ENCODE measurements around the gene EFS. TPM values are rescaled to one million over a fixed set of nuclear protein-coding genes. Genes with fewer than 3 reads are reported as not detected.

Gene EFS
- total RNA-seq, 1 experiment from 2014 or later: not detected

GRCh38 chr14:23358553-23359166, 6.3 kb downstream of the EFS start:
- no TSS peak for BruUV-seq (replicated peaks)

GRCh38 chr14:23358042-23358441, 6.9 kb downstream of the EFS start:
- Mint-ChIP-seq H3K9me3 (ENCODE audit: unreplicated experiment) (no peaks in the 10 kb centered on the region), H3K27ac (ENCODE audit: low read depth, unreplicated experiment) (no peak overlapping the region), H3K36me3 (ENCODE audit: insufficient read depth, unreplicated experiment) (no peaks in the 10 kb centered on the region), H3K27me3 (ENCODE audit: insufficient read depth, unreplicated experiment) (peaks cover 44% of the 10 kb centered on the region), H3K4me3 (ENCODE audit: unreplicated experiment) (no peak overlapping the region), H3K4me1 (ENCODE audit: insufficient read depth, unreplicated experiment) (no peaks in the 10 kb centered on the region)
- TF ChIP-seq CTCF (IDR thresholded peaks at IDR 0.05; ENCODE audit: unreplicated experiment): no peak
- DNase-seq (ENCODE audit: unreplicated experiment): no peak
- POLR2A ChIA-PET: no interaction called here
- CTCF ChIA-PET: interaction anchor here (0.6 to 1.2 kb wide), 3 partner anchors 18 to 1769 kb away, joined by 3 read pairs; no protein-coding TSS in a partner anchor
- no TSS peak for BruUV-seq (replicated peaks)
- intact Hi-C loops (cut with micrococcal nuclease): no loop called here

More at GRCh38 chr14:23358553-23359166, 6.3 kb downstream of the EFS start:
- intact Hi-C loops (cut with micrococcal nuclease): no loop called here
- Mint-ChIP-seq H3K4me1 (ENCODE audit: insufficient read depth, unreplicated experiment) (no peaks in the 10 kb centered on the region), H3K27me3 (ENCODE audit: insufficient read depth, unreplicated experiment) (peaks cover 37% of the 10 kb centered on the region), H3K27ac (ENCODE audit: low read depth, unreplicated experiment) (no peak overlapping the region), H3K9me3 (ENCODE audit: unreplicated experiment) (no peaks in the 10 kb centered on the region), H3K4me3 (ENCODE audit: unreplicated experiment) (no peak overlapping the region), H3K36me3 (ENCODE audit: insufficient read depth, unreplicated experiment) (no peaks in the 10 kb centered on the region)
- ChIA-PET POLR2A (no interaction called here), CTCF (interaction anchor here (0.5 to 1.2 kb wide), 3 partner anchors 15 to 56 kb away, joined by 3 to 5 read pairs (median 3); no protein-coding TSS in a partner anchor)
- no peak for DNase-seq (ENCODE audit: unreplicated experiment)
- no peak for TF ChIP-seq CTCF (IDR thresholded peaks at IDR 0.05; ENCODE audit: unreplicated experiment)

DNA sequence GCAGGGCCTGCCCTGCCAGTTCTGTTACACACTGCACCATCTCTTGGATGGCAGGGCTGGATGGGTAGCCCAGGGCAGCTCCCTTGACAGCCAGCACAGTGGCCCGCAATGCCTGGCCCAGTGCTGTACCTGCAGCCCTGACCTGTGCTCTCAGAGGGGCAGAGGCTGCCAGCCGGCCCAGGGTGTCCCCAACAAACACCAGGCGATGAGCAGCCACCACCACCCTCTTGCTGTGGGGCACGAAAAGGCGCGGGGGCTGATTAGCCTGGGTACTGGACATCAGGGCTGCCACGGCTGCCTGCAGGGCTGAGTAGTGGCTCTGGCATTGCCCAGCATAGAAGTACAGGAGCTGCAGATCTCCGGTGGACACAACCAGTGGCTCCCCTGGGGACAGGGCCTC, 7.7 kb downstream of the EFS start:
- H3K4me3 Mint-ChIP-seq (ENCODE audit: unreplicated experiment): no peak overlapping the region
- H3K27me3 Mint-ChIP-seq (ENCODE audit: insufficient read depth, unreplicated experiment): peaks cover 48% of the 10 kb centered on the region

GRCh38 chr14:23356662-23357061, 8.3 kb downstream of the EFS start:
- peaks cover 49% of the 10 kb centered on the region for H3K27me3 Mint-ChIP-seq (ENCODE audit: insufficient read depth, unreplicated experiment)
- H3K4me1 Mint-ChIP-seq (ENCODE audit: insufficient read depth, unreplicated experiment): no peaks in the 10 kb centered on the region
- no TSS peak for BruUV-seq (replicated peaks)
- no peaks in the 10 kb centered on the region for H3K9me3 Mint-ChIP-seq (ENCODE audit: unreplicated experiment)
- H3K27ac Mint-ChIP-seq (ENCODE audit: low read depth, unreplicated experiment): no peak overlapping the region
- no peak for DNase-seq (ENCODE audit: unreplicated experiment)
- H3K4me3 Mint-ChIP-seq (ENCODE audit: unreplicated experiment): no peak overlapping the region
- CTCF ChIA-PET: no interaction called here
- TF ChIP-seq CTCF (IDR thresholded peaks at IDR 0.05; ENCODE audit: unreplicated experiment): no peak
- intact Hi-C loops (cut with micrococcal nuclease): no loop called here
- POLR2A ChIA-PET: no interaction called here
- H3K36me3 Mint-ChIP-seq (ENCODE audit: insufficient read depth, unreplicated experiment): no peaks in the 10 kb centered on the region

More for the DNA sequence above, 7.7 kb downstream of the EFS start:
- intact Hi-C loops (cut with micrococcal nuclease): no loop called here
- no TSS peak for BruUV-seq (replicated peaks)
- ChIA-PET POLR2A (no interaction called here), CTCF (interaction anchor here (0.6 kb wide), 2 partner anchors 23 to 972 kb away, joined by 3 read pairs; no protein-coding TSS in a partner anchor)
- no peak overlapping the region for H3K27ac Mint-ChIP-seq (ENCODE audit: low read depth, unreplicated experiment)
- H3K9me3 Mint-ChIP-seq (ENCODE audit: unreplicated experiment): no peaks in the 10 kb centered on the region
- no peak for TF ChIP-seq CTCF (IDR thresholded peaks at IDR 0.05; ENCODE audit: unreplicated experiment)
- no peak for DNase-seq (ENCODE audit: unreplicated experiment)
- H3K4me1 Mint-ChIP-seq (ENCODE audit: insufficient read depth, unreplicated experiment): no peaks in the 10 kb centered on the region
- H3K36me3 Mint-ChIP-seq (ENCODE audit: insufficient read depth, unreplicated experiment): no peaks in the 10 kb centered on the region
